Hippocampal formation (tissue), 2 donors: ENCODE measurements around the gene VNN1.
"Not testable (repeated sequence)": the region's sequence is repeated elsewhere in the genome, so short reads cannot be mapped to it uniquely, and the experiment has no call there.

Experiments used
- DNase-seq, 2 donors: peaks; one replicate each; lab custom pipeline; 2025; lab: John Stamatoyannopoulos, UW

The VNN1 gene

DNA sequence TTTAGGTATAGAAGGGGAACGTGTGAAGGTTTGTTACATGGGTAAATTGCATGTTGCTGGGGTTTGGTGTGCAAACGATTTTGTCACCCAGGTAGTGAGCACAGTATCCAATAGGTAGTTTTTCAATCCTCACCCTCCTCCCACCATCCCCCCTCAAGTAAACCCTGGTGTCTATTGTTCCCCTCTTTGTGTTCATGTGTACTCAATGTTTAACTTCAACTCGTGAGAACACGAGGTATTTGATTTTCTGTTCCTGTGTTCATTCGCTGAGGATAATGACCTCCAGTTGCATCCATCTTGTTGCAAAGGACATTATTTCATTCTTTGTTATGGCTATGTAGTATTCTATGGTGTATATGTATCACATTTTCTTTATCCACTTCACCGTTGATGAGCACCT, 11.6 kb upstream of the VNN1 start:
- DNase-seq = no peak

DNA sequence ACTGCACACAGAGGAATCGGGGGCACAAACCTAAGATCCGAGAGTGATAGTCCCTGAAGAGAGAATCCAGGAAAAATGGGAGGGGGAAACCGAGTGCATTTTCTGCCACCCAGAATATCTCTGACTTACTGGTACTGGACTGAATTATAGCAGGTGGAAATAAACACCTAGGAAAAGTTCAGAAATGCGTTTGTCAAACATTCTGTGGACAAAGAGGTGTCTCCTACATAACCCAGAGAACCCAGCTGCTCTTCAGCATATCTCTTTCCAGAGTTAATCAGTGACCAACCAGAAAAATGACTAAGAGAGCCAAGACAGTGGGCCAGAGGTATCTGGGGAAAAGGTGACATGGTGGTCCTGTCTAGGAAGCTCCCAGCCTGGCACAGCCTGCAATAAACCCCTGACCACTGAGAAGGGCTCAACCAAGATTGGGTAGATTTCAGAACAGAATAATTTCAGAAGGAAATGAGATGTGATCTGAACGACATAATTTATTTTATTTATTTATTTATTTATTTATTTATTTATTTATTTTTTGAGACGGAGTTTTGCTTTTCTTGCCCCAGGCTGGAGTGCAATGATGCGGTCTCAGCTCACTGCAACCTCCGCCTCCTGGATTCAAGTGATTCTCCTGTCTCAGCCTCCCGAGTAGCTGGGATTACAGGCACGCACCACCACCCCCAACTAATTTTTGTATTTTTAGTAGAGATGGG, 6.0 kb upstream of the VNN1 start:
- DNase-seq = no peak

DNA sequence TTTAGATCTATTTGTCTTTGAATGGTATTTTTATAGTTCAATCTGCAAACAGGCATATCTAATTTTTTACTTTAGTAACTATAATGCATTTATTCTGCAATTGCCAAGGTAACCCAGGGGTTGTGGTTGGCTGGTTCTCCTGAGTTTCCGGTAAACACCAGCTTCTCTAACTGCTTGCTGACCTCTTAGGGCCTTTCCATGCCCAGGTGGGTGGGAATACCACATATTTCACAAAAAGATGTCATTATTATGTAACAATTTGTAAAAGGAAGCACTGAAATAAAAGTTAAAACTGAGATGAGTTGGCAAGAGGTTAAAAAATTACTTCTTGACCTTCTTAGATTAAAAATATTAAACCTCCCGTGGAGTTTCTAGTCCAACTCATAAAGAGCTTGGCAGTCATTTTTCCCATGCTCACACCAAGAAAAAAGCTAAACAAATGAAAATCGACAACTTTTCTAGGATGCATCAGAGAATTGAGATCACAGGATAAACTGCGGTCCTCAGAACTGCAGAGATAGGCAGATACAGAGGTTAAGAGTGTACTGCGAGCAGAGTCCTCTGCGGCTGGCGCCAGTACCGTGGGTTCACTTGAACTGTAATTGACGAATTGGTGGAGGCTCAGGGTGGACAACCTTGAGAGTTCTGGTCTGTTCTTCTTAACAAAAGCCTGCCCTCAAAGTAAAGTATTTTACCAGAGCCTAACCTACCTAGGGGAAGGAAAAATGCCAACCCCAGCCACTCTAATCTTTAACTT, 2.2 kb upstream of the VNN1 start:
- DNase-seq = no peak

DNA sequence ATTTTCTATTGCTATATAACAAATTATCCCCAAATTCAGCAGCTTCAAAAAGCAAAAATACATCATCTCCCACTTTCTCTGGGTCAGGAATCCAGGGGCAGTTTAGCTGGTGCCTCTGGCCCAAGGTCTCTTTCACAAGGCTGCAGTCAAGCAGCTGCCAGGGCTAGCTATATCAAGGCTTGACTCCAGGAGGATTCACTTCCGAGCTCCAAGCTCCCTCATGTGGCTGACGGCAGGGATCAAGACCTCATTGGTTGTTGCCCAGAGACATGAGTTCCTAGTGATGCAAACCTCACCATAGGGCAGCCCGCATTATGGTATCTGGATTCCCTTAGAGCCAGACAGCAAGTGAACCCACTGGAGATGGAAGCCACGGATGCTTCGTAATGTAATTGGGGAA, 1.3 kb upstream of the VNN1 start:
- peak; percentile 61 to 68 for DNase-seq

DNA sequence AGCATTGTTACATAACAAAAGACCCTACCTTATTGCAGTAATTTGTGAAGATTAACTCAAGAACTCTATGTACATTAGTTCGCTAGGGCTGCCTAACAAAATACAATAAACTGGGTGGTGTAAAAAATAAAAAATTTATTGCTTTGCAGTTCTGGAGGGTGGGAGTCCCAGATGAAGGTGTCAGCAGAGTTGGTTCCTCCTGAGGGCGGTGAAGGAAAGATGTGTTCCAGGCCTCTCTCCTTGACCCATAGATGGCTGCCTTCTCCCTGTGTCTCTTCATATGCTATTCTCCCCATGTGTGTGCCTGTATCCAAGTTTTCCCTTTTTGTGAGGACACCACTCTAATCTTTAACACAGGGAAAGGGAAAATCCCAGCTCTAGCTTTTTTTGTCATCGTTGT, 305 bp upstream of the VNN1 start:
- no peak for DNase-seq

DNA sequence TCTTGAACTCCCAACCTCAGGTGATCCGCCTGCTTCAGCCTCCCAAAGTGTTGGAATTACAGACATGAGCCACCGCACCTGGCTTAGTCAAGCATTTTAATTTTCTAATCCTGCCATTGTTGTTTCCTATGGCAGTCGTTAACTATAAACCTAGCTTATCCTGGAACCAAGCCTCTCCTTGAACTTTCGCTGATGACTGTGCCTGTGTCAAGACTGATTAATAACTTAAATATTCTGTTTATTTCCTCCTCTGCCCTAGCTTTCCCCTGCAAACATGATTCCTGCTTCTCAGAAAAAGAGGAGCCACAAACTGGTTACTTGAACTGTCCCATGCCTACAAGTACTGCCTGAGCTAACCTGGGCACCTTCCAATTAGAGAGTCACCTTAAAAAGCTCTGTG, 1.5 kb downstream of the VNN1 start:
- no peak for DNase-seq

DNA sequence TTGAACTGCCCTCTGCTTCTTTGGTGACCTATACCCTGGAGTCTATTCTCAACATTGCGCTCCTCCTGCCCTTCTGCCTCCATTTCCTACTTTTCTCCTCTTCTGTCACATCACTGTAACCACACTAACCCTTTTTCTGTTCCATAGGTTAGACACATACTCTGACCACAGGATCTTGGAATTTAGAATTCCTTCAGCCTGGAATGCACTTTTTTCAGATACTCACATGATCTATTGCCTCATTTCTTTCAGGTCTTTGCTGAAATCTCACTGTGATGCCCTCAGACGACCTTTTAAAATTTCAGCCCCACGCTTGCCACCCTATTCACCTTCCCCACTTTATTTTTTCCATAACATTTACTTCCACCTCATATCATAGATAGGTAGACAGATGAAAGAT, 5.1 kb downstream of the VNN1 start:
- DNase-seq = no peak

DNA sequence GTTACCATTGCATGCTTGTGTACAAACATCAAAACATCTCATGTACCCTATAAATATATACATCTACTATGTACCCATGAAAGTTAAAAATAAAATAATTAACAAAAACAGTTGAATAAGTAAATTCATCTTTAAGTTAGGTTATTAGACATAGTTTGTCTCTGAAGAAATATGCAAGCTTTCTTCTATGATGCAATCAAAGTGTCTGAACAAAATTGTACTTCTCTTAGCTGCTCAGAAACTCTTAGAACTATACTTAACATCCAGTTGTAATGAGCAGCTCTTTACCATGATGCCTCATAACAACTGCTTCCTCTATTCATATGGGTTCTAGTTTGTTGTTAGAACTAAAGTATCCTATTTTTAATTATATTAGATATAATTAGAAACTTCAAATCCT, 5.9 kb downstream of the VNN1 start:
- DNase-seq = no peak

DNA sequence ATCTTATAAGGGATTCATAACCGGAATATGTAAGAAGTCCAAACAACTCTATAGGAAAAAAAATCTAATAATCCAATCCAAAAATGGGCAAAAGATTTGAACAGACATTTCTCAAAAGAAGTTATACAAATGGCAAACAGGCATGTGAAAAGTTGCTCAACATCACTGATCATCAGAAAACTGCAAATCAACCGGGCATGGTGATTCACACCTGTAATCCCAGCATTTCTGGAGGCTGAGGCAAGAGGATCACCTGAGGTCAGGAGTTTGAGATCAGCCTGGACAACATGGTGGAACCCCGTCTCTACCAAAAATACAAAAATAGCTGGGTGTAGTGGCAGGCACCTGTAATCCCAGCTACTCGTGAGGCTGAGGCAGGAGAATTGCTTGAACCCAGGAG, 7.1 kb downstream of the VNN1 start:
- not testable (repeated sequence) for DNase-seq

DNA sequence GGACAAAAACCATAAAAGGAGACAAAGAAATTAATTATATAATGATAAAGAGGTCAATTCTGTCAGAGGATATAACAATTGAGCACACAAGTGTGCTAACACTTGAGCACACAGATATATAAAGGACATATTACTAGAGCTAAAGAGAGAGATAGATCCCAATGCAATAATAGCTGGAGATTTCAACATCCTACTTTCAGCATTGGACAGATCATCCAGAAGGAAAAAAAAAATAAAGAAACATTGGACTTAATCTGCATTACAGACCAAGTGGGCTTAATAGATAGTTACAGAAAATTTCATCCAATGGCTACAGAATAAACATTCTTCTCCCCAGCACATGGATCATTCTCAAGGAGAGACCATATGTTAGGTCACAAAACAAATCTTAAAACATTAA, 9.9 kb downstream of the VNN1 start:
- no peak for DNase-seq

DNA sequence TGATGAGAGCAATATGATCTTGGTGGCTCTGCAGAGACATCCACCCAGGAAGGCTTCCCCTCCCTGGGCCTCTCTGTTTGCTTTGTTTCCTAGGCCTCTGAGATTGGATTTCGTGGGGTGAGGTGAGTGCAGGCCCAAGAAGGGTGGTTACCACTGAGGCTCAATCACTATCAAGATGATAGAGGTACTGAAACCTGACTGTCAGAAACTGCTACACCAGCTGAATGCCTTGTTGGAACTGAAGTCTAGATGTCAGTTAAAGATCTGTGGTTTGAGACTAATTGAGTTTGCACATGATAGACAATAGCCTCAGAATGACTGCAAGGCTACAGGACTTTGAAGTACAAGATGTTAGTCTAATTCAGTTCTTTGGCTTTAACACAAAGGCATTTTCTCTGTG, 15.2 kb downstream of the VNN1 start:
- no peak for DNase-seq

DNA sequence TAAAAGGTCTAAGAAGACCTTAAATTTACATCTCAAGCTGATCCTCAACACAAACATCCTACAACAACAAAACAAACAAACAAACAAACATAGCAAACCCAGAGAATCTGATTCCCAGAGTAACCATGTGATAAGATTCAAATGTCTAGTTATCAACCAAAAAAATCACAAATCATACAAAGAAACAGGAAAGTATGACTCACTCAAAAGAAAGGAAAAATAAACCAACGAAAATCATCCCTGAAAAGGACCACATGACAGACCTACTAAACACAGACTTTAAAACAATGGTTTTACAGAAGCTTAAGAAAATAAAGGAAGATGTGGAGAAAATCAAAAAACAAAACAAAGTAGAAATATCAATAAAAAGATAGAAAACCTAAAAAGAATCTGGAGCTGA, 18.1 kb downstream of the VNN1 start:
- no peak for DNase-seq

DNA sequence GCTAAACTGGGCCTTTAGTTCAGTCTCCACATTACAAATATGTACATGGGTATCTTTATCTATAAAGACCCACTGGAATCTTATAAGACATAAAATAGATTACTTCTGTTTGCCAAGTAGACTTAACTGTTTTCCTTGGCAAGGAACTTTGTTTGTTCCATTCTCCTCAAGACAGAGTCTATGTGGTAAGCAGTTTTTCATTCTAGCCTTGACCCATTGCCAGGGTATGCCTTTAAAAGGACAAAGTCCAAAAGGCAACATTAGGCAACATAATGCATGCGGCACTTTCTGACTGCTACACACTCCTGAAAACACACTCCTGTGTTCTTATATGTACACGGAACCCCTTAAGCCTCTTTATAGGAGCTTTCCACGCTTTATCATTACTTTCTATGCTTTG, 20.4 kb downstream of the VNN1 start:
- DNase-seq = no peak

DNA sequence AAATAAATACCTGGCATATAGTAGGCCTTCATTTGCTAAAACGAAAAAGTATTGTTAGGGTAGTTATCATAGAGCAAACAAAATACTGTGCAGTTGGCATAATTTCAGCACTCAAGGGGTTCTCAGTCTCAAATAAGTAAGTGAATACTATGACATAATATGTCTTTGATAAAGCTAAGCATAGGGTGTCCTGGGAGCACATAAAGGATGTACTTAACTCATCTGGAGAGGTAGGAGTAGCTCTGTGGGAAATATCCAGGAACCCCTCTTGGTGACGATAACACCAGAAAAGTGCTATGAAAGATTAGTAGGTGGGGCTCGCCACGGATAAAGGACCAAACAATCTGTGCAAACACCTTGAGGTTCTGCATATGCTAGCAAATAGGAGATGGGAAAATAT, 23.2 kb downstream of the VNN1 start:
- no peak for DNase-seq

DNA sequence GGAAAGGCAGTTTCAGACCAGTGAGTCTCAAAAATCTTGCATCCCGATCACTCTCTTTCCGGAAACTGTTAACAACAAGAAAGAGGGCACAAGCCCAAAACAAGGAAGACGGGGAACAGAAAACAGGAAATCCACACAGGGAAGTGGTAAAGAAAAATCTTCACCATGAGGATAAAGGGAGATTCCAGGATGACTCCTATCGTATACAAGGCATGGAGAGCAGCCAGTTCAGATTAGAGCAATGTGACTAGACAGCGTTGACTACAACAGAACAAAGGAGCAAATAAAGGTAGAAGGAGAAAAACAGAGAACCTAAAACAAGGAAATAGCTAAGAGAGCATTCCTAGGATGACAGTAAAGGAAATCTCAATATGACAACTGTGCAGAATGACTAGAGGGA, 26.5 kb downstream of the VNN1 start:
- DNase-seq = no peak

DNA sequence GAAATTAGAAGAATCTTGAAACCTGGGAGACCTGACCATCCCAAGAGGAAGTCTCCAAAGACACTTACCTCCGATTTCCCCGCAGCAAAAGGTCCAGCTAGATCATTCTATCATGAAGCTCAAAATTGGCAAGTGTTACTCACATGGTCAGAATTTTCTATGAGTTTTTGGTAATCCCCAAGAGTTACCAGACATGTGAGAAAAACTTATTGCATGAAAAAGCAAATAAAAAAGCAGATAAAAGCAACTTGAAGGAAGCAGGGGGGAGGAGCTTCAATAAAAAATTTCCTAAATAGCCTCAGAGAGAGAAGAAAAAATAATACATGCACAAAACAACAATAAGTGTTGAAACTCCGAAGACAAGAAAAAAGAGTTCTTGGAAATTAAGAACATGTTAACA, 27.3 kb downstream of the VNN1 start:
- DNase-seq = no peak

DNA sequence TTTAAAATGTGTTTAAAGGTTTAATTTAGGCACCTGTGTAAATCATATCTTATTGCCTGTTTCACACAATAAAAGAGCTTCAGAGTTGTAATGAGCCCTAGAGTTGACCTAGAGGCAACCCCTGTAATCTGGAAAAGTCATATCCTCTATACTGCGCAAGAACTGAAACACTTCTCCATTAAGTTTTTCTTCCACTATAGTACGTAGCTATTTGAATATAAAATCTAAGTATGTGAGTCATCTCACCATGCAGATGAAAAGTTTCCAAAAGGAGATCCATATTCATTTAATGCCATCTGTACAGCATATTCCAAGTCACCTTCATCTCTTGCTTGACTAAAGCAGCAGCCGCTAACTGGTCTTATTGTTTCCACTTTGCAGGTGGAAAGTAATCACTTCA, 28.8 kb downstream of the VNN1 start:
- DNase-seq = no peak

DNA sequence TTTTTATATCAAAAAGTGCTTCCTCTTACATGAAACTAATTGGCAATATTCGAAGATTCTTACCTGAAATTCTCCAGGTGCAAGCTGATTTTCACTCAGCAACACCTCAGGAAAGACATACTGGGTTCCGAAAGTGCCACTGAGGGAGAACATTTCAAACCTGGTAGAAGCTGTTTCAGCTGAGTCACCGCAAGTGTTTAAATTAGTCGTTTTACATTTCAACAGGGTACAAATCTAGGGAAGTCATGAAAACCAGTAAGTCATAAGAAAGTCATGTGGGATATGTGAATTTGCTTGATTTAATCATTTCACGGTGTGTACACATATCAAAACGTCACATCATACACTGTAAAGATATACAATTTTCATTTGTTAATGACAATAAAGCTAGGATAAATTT, 29.6 kb downstream of the VNN1 start:
- no peak for DNase-seq

DNA sequence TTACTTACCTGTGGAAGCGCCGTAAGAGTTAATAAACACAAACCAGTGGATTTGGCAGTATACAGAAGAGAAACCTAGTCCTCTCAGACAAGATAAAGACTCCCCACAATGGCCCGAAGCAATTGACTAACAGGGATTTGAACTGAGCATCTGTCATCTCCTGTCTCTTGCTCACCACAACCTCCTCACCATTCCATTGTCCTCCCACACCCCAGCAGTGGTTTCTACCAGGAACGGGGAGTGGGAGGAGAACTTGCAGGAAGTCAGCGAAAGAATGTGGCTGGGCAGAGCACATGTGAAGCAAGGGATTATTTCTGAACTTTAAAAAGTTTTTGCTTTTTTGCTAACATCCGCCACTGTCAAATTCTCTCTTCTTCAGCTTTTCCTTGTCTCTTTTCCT, 30.3 kb downstream of the VNN1 start:
- no peak for DNase-seq

DNA sequence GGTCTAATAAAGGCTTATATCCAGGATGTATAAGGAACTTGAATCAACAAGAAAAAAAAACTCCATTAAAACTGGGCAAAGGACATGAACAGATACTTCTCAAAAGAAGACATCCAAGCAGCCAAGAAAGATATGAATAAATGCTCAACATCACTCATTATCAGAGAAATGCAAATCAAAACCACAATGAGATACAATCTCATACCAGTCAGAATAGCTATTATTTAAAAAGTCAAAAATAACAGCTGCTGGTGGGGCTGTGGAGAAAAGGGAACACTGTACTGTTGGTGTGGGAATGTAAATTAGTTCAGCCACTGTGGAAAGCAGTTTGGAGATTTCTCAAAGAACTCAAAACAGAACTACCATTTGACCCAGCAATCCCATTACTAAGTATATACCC, 34.8 kb downstream of the VNN1 start:
- DNase-seq = not testable (repeated sequence)

DNA sequence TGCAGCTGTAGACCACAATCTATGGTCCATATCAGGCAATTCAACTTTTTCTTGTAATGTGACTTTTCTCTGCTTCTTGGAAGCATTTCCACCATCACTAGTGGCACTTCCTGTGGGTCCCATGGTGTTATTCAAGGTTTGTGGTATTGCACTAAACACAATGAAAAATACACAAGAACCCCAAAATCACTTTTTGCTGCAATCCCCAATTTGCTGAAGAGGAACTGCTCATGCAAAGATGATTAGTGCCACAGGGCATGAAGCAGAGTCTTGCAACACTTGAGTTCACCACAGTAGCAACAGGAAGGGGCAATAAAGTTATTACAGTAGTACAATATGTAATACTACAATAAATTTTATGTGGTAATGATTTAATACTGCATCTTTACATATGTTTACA, 38.1 kb downstream of the VNN1 start:
- DNase-seq = no peak

DNA sequence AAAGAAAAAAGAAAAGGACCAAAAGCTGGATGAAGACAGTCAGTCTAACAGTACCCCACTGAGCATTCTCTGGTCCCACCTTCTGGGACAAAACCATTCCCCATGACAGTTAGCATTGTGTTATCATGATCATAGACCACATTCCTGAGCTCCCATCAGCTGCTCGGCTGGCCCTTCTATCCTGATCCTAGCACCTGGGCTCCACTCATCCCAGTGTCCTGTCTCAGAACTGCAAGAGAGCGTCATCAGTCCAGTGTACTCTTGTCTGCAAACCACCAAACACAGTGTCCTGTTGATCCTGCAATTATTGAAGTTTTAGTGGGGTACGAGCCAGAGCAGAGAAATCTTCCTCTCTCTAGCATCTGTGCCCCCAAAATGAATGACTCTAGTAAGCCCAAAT, 38.9 kb downstream of the VNN1 start:
- no peak for DNase-seq

DNA sequence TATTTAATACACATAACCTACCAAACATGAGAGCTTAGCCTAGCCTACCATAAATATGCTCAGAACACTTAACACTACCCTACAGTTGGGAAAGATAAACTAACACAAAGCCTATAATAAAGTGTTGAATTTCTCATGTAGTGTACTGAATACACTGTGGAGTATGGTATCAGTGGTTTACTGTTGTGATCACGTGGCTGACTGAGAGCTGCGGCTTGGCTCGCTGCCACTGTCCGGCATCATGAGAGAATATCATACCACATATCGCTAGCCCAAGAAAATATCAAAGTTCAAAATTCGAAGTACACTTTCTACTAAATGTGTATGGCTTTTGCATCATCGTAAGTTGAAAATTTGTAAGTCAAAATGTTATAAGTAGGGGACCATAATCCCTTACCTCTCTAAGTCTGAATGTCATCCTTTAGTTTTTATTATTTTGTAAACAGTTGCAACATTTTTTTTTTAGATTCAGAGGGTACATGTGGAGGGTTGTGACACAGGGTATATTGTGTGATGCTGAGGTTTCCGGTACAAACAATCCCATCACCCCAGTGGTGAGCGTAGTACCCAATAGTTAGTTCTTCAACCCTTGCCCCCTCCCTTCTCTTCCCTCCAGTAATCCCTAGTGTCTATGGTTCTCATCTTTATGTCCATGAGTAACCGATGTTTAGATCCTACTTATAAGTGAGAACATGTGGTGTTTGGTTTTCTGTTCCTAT, 40.3 kb downstream of the VNN1 start:
- no peak for DNase-seq
